Right forelimb (tissue), 1 donor: Measurements from ENCODE around the gene FAM229A.

ENCODE experiments used
- DNase-seq: peaks from one replicate; pipeline ENCODE4 v3.0.0-alpha.2; 2018

Gene FAM229A

DNA sequence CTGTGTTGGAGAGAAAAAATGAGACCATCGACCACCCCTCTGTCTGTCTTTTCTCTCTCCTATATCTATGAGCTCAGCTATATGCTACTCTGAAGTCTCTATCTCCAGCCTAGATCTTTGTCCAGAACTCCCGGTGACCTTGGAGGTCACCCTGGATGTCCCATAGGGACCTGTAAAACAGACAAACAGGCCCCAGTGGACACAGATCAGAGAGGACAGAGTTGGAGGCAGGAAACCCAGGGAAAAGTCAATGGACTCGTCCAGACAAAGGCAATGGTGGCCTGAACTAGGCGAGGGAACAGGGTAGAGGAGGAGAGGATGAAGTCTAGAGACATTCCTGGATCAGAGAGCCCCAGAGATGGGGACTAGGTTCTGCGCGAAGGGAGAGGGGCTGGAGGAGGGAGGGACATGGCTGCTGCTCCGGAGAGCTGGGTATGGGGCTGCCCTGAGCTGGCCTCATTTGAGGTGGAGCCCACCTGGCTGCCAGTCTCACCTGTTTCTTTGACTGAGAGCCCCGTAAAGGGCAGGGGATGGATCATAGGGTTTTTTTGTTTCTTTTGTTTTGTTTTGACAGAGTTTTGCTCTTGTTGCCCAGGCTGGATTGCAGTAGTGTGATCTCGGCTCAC lies 15.6 kb downstream of the FAM229A start:
- no peak for DNase-seq

GRCh38 chr1:32345289-32345827 lies 16.9 kb downstream of the FAM229A start:
- DNase-seq: no peak

- DNase-seq: no peak
These were observed 19.6 kb downstream of the FAM229A start for GRCh38 chr1:32342704-32343103.

DNA sequence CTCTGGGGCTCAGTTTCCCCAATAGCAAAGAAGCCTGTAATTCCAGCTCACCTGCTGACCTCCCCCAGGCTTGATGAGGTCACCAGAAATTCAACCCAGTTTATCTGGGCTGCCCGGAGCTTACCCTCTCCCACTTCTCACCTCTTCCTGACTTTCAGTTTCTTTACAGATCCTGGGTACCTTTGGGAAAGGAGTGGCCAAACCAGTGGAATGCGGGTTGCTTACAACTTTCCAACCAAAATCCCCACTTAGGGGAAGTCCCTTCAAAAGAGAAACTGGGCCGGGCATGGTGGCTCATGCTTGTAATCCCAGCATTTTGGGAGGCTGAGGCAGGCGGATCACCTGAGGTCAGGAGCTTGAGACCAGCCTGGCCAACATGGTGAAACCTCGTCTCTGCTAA lies 20.3 kb downstream of the FAM229A start:
- DNase-seq: no peak

DNA sequence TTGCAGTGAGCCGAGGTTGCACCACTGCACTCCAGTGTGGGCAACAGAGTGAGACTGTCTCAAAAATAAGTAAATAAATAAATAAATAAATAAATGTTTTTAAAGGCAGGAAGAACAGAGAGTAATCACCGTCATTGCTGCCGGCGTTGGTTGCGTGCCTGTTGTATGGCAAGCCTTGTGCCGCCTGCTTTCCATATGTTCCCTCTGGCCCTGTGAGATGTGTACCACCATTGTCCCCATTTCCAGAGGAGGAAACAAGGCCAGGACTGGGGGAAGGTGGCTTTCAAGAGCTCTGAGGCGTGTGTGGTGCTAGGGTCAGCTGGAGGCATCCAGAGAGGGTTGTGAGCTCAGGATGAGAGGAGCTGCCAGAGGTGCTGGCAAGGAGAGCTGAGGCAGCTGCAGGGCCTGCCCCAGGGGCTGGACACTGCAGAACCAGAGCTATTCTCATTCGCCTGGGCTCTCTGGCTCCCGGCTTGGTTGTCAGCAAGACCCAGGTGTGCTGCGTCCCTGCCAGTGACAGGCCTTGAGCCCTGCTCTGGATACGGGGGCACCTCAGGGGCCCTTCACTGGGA lies 21.0 kb downstream of the FAM229A start:
- no peak for DNase-seq

DNA sequence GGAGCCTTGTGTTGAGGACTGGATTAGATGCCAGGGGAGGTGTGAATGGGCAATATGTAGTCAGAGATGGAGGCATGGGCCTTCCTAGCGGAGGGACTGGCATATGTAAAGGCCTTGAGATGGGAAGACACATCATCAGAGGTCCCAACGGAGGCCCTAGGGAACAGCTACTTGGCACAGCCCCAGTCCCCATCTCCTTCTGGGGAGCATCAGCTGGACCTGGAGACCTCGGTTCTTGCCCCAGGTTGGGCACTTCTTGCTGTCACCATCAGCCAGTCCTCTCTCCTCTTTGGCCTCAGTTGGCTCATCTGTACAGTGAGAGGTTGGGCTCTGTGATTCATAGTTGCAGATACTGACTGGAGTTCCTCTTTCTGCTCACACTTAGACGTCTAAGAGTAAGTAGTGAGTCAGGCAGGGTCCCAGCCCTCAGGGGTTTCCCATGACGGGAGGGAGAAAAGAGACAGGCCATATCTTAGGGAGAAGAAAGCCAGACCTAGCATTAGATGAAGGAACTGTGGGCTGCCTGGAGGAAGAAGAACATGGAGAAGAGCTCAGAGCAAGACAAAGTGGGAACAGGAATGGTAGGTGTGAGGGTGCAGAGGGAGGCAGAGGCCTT lies 22.8 kb downstream of the FAM229A start:
- no peak for DNase-seq

DNA sequence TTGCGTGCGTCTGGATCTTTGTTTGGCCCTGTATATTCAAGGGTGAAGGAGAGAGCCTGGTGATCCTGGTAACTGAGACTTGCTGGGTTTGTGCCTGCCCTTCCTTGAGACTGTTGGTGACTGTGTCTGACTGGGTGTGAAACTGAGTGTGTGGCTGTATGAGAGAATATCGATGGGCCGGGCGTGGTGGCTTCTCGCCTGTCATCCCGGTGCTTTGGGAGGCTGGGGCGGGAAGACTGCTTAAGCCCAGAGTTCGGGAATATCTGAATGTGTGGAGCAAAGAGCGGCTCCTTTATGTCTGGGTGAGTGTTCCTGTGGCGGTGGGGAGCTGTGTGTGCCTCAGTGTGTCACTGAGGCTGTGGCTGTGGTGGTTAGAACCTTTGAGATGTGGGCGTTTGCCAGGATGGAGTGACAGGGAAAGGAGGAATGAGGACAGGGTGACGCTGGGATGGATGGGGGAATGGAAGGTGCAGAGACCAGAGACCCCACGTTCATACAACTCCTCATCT lies 23.6 kb downstream of the FAM229A start:
- no peak for DNase-seq

- DNase-seq: no peak
These were observed 24.2 kb downstream of the FAM229A start for GRCh38 chr1:32337855-32338636.

DNA sequence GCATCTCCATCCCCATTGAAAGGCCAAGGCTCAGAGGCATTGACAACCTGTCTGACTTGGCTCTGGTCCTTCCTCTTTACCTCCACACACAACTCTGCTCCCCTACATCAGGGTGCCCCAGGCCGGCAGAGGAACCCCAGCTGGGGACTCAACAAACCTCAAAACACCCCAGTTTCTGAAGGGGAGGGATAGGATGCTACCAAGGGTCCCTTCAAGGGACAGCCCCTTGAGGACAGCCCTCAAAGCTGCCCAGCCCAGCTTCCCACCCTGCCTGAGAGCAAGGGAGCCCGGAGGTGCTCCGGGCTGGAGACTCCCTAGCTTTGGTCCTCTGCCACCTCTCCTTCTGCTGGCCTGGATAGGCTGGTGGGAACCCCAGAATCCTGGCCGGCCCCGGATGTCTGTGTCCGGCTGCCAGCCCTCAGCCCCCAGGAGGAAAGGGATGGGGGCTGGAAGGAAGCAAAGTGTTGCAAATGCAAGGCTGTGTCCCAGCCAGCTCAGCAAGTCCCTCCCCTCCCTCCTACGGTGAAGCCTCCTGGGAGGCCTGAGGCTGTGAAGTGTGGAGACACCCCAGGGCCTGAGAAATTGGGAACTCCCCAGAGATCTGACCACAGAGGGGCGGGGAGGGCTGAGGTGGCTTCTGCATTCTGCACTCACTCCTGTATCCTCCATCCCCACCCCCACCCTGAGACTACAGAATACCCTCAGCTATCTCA lies 25.2 kb downstream of the FAM229A start:
- DNase-seq: no peak

DNA sequence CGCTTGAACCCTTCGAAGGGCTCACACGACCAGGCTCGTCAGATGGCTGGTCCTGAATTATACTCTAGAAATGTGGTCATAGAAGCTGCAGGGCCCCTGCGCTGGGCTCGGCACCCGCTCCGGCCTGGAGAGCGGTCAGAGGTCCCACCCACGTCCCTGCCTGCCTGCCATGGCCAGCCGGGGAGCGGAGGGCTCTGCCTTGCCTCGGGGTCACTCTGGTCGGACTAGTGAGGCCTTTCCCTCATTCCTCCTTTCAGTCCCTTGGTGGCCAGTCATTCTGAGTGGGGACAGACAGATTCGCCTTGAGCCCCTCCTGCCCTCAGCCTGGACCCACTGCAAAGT lies 25.7 kb downstream of the FAM229A start:
- DNase-seq: no peak

GRCh38 chr1:32335790-32336590 lies 26.3 kb downstream of the FAM229A start, which contains the start of gene MARCKSL1:
Gene MARCKSL1, minus strand, starts transcription at chr1:32336233. Its CDS starts 200 bp downstream, at chr1:32336033.
- peak; percentile 91 for DNase-seq

DNA sequence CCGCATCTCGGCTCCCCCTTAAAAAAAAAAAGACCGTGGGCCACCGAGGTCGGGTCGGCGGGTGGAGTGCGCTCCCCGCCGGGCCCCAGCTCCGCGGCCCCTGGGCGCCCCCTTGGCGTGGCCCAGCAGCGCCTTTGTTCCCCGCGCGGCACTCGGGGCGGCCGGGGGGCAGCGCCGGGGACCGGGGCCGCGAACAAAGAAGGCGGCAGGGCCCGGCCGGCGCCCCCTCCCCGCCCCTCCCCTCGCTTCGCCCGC lies 26.8 kb downstream of the FAM229A start:
- no peak for DNase-seq

DNA sequence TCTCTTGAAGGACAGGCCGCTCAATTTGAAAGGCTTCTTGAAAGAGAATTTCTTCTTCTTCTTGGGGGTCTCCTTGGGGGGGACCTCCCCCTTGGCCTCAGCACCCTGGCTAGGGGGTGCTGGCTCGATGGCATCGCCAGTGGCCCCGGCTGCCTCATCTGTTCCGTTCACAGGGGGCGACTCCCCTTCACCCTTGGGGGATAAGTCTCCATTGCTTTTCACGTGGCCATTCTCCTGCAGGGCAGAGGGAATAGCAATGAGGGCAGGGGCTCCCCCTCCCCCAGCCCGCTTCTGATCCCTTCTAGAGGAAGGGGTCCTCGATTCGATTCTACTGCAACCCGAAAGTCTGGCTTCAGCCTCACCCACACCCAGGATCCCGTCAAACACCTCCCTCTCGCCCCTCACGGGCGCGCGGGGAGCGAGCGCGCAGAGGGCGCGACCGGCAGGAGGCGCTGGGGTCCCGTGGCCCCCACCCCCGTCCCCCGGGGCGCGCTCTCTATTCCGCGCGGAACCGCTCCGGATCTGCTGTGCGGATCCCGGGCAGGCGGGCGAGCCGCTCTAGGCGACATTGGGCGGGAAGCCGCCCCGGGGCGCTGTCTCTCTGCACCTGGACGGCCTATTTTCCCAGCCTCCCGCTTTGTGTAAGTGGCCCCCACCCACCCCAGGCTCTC lies 27.3 kb downstream of the FAM229A start:
- peak; percentile 75 for DNase-seq

GRCh38 chr1:32334274-32334861 lies 27.9 kb downstream of the FAM229A start:
- no peak for DNase-seq

DNA sequence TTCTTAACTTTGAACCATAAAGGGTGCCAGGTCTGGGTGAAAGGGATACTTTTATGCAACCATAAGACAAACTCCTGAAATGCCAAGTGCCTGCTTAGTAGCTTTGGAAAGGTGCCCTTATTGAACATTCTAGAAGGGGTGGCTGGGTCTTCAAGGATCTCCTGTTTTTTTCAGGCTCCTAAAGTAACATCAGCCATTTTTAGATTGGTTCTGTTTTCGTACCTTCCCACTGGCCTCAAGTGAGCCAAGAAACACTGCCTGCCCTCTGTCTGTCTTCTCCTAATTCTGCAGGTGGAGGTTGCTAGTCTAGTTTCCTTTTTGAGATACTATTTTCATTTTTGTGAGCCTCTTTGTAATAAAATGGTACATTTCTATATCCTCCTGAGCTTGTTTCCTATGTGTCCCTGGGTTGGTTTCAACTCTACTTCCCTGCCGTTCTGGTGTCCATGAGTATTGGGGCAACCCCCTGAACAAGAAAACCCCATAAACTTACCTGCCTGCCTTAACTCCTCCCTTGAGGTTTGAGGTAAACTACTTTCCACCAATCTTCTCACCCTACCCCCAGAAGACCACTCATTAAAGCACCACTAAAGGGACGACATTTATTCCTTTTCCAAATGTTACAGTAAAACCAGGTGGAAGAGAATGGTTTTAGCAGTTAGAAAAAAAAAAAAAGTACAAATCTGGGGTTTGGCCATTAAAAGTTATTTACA lies 28.9 kb downstream of the FAM229A start:
- DNase-seq: no peak

DNA sequence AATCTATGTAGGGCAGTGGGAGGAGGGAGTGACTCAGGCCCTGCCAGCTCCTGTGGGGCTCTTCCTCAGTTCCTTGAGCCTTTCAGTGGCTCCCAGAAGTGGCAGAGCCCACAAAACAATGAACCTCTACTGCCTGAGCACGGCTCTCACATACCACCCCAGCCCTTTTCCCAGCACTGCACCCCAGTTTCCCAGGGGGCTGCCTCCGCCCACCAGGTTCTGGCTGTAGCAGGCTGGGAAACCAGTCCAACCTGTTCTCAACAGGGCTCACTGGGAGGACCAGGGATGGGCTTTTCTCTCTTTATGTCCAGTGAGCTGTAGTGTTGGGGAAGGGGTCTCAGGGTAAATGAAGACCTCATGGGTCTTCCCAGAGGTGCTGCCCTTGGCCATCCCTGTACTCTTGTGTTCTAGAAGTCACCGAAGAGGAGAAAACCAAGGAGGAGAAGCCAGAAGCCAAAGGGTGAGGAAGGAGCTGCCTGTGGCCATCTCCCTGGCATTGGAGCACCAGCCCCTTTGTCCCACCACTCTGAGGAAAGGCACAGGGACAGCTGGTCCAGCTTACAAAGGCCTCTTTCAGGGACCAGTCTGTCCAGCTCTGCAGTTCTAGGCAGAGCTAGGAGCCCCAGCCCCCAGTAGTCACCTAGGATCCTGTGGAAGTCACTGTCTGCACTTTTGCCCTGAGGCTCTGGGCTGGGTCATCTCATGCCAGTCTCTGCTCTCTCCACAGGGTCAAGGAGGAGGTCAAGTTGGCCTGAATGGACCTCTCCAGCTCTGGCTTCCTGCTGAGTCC lies 29.8 kb downstream of the FAM229A start:
- DNase-seq: no peak

DNA sequence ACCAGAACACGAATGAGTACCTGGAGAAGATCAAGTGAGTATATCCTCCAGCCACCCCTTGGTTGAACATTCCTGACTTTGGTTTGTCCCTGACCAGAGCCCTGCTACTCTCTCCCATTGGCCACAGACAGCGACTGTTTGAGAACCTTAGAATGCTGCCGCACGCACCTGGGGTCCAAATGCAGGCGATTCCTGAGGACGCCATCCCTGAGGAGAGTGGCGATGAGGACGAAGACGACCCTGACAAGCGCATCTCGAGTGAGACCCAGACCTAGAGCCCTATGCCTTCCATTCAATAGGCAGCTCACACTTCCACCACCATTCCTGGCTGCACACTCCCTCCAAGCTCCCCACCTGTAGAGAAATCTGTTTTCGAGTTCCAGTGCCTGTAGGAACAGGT lies 30.7 kb downstream of the FAM229A start:
- DNase-seq: no peak

GRCh38 chr1:32330558-32331151 lies 31.6 kb downstream of the FAM229A start:
- DNase-seq: no peak

GRCh38 chr1:32329931-32330466 lies 32.3 kb downstream of the FAM229A start:
- no peak for DNase-seq
